HG03175 (cell line): ENCODE data around the gene SH3RF3.

Source experiments
- ATAC-seq: cut with Tn5 transposase; IDR thresholded peaks from one replicate; pipeline ENCODE4 v1.9.1; 2021; ENCODE audit warnings: mild to moderate bottlenecking, moderate library complexity; ENCODE audit not compliant: unreplicated experiment

The SH3RF3 gene

DNA sequence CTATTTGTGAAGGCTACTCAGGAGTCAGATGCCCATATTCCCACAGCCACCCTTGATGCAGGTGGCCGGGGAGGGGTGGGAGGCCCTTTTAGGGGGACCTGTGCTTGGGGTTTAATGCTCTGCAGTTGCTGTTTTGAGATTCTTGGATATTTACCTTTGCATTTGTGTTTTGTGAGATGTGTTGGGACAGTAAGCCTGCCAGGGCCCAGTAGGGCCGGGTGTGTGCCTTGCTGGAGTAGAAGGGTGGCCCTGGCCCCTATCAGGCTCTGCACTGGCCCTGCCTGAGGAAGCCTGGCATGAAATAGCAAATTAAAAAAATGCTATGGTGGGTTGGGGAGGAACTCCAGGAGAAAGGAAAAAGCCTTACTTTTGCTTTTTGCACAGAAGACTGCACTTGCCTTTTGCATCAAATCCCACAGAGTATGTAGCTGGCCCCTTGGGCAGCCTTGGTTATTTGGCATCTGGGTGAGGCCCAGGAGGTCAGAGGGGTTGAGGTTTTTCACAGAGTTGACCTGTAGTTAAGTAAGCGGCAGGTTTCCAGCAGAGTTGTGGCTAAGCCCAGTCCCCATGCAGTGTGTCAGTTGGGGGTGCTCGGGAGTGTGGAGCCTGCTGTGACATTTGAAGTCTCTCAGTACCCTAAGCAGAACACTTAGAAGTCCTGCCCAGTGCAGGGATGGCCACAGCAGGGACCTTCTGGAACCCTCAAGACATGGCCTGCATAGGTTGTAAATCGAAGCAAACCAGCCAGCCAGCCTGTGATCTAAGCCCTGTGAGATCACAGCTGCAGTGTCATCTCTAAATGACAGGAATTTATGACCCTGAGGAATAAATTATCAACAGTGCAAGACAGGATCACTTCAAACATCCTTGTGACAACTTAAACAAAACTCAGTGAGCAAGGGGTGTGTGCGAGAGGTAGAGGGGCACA lies 68.8 kb downstream of the SH3RF3 start:
- ATAC-seq, result no peak

DNA sequence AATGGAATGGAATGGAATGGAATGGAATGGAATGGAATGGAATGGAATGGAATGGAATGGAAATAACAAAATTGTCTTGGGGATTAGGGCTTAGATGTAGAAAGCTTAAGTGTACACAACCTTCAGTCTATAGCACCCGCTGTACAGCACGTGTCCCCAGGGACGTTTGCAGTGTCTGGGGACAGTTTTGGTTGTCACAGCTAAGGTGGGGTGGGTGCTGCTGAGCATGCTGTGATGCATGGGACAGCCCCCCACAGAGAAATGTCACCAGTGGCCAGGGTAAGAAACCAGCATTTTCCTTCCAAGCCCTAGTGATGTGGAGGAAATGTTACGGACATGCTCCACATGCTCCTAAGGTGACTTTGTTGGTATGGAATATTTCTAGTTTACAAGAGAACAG lies 70.8 kb downstream of the SH3RF3 start:
- no peak for ATAC-seq

DNA sequence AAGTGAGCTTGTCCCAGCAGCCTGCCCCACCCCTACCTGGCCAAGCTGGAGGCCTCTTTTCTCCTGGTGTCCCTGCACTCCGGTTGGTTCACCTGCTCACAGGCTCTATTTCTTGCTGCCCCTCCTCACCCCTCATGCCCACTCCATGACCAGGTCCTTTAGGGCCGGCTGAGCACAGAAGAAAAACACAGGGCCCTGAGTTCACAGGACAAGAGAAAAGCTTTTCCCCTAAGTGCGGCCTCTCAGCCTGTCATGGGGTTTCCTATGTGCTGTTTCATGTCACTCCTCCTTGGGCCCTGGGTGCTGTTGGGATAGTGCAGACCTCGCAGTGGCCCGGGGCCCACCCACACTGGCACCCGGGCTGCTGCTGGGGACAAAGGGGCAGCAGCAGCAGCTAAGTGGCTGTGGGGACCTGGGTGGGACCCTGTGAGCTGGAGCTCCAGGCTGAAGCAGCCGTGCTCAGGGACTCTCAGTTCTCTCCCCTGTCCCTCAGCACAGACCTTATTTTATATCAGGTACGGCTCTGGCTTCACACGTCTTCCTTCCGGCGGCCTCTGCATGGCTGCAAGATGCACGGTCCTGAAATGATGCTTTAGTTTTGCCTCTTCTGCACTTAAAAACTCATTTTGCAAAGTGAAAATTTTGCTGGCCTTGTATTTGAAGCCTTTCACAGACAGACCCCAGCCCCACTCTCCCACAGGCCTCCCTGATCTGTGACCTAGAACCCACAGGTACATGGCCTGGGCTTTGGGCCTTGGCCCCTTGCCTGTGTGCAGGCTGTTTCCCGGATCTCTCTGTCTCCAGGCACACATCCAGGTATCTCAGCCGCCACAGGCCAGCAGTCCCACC lies 71.8 kb downstream of the SH3RF3 start:
- ATAC-seq, result no peak

DNA sequence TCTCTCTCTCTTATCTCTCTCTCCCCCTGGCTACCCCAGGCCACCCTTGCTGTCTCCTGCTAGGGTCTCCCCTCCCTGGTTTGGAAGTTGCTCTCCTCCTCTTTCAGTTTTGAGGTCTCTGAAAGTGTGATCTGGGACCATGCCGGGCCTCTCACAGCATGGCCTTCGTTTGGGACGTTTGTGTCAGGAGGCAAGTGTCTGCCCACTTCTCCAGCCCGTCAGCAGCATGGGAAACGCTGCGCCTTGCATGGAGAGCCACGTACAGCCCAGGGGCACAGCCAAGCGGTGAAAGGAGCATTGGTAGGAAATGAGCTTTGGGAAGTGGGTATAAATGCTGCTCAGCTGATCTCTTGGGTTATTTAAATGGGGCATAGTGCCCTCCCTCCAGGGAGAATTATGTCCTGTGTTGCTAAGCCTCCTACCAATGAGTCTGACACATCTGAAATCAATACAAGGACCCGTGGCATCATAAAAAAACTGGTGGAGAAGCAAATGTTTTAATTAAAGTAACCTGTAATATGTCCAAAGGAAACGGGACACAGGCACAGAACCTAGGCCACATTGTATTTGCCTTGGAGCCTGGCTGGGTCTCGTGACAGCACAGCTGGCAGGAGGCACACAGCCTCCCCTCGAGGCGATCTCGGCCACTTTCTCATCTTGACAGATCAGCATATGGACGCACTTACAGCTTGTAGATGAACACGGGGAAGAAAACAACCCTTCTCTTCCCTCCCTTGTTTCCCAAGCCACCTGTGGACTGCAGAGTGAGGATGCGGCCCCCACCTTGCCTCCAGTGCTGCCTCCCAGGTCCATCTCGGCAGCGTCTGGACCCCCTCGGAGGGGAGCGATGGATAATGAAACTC lies 72.7 kb downstream of the SH3RF3 start:
- no peak for ATAC-seq

DNA sequence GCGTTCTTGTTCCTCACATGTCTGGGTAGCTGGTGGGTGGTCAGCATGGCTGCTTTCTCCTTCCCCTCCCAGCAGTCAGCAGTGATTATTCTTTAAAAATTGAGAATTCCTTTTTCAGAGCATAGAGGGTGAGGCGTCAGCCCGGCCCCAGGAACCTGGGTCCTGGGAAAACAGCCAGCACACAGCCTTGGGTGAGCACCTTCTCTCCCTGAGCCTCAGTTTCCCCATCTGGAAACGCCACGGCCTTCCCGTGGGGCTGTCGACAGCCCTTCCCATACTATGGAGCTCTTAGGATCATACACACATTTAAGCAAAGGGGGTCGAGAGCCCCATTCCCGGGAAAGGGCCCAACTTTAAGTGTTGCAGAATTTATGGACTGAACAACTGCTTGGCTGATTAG lies 73.5 kb downstream of the SH3RF3 start:
- no peak for ATAC-seq

DNA sequence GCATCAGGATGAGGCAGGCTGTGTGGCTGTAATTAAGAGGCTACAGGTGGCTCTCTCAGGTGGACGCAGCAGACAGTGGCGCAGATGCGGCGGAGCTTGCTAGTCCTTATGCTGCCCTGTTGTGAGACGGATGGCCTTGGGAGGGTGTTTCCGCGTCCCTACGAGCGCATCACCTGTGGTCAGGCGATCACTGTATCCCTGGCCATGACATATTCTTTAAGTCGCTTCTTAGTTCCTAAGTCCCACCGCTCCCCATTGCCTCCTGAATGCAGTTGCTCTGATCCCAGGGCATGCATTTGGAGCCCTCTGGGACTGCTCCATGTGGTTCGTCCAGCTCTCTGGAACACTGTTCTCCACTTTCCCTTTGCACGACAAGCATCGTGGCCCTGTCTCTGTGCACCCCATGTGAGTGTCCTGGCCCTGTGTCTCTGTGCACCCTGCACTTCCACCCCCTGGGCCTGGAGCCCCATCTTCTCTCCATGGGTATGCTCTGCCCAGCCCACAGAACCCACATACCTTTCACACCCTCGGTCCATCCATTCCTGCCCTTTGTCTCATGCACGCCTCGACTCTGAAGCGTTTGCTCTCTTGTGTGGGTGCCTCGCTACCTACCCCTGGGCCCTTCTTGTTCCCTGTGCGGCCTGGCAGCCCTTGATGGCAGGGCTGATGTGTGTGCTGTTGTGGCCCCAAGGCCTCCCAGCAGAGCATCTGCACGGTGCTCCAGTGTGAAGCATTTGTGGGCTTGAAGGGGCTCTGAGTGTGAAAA lies 74.4 kb downstream of the SH3RF3 start:
- no peak for ATAC-seq

DNA sequence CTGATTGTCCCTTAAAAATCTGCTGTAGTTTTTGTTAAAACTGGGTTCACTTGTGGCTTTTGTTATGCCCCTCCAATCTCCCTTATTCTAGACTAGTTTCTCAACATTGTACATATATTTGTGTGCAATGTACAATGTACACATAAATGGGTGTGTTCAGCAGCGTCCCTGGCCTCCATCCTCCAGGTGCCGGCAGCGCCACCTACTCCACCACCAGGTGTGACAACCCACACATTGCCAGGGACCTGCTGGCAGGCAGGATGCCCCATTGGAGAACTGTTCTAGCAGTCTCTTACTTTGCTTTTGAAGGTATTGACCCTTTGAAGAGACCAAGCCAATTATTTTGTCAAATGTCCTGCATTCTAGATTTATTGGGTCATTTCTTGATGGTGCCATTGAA lies 75.4 kb downstream of the SH3RF3 start:
- ATAC-seq, result no peak

DNA sequence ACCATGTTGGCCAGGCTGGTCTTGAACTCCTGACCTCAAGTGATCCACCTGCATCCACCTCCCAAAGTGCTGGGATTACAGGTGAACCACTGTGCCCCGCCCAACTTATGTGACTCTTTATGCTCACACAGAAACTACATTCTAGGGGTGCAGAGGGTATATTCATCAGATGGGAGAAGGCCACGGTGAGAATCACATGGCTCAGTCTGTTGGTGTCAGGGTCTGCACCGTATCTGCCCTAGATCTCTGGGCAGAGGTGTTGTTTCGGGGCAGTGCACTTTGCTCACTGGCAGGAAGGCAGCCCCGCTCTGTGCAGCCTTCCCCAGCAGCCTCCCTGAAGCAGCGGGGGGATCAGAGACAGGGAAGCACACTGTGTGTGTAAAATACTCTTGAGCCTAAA lies 76.4 kb downstream of the SH3RF3 start:
- no peak for ATAC-seq

DNA sequence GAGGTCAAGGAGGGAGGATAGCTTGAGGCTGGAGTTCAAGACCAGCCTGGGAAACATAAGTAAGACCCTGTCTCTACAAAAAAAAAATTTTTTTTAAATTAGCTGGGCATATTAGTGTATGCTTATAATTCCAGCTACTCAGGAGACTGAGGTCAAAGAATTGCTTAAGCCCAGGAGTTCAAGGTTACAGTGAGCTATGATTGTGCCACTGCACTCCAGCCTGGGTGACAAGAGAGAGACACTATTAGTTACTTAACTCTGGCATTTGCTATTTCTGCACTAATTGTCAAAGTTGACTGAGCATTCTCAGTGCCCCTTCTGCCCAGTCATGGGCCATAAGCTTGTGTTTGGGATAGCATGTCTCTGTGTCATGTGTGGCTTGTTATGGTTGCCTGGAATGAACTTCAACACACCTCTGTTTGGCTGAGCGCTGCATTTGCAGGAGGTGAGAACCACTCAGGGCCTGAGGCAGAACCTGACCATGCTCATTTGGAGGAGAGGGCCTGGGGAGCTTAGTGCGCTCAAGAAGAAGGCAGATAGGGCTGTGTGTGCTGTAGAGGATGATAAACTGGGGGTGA lies 77.7 kb downstream of the SH3RF3 start:
- ATAC-seq, result no peak

DNA sequence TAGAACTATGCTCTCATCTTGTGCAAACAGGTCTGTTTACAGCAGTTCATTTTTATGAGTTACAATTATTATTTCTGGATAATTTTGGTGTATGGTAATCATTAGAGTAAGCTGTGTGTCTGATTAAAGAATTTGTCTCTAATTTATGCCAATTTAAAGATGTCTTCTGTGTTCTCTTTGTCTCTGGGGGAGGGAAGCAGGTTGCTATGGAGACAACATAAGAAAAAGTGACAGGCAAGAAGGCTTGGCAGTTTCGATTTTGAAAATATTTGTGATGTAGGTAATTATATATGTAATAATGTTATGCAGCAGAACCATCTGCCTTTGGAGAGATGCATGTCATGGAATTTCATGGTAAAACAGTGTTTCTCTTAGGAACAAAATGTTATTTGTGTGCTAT lies 78.2 kb downstream of the SH3RF3 start:
- ATAC-seq, result no peak

DNA sequence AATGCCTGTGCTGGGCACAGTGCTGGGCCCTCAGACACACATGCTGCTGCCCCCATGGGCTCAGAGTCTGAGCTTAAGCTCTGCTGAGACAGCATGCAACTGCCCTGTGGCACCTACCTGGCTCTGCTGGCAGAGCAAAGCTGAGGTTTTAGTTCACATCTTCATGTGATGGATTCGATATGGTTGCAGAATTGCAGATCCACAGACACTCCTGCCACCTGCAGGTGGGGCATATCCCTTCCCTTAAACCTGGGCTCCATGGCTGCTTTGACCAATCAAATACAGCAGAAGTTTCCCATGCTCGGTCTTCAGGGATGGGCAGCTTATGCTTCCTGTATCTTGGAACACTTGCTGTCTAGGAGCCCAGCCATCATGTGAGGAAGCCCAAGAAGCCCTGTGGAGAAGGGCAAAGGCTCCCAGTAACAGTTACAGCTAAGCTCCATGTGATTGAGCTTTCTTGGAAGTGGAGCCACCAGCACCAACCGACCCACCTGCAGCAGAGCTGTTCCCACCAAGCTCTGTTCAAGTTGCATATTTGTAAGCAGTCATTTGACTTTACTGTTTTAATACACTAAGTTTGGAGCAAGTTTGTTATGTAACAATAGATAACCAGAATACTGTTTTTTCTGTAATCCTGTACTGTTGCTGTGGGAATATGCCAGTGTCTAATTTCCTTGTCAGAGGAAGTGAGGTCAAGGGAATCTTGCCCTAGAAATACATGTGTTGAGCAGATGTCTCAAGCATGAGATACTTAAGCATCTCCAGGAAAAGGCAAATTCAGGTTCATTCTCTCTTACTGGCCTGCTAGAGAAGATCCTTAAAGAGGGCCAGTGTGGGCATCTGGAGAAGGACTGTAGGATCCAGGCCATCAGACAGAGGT lies 79.3 kb downstream of the SH3RF3 start:
- ATAC-seq, result no peak

DNA sequence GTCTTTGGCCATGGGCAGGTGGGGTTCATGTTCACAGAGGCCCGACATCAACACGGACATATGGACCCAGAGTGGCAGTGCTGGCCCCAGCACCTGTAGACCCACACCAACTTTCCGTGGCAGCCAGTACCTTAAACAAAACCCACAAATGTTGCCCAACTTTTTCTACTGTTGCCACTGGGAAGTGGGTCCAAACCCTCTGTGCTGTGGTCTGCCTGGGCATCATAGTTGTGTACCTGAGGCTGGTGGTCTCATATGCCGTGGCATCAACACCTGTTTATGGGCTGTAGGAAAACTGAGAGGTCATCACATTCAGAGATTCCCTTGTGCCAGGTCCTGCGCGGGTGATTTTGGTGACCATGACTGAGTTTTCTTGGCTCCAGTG lies 79.9 kb downstream of the SH3RF3 start:
- ATAC-seq, result no peak

DNA sequence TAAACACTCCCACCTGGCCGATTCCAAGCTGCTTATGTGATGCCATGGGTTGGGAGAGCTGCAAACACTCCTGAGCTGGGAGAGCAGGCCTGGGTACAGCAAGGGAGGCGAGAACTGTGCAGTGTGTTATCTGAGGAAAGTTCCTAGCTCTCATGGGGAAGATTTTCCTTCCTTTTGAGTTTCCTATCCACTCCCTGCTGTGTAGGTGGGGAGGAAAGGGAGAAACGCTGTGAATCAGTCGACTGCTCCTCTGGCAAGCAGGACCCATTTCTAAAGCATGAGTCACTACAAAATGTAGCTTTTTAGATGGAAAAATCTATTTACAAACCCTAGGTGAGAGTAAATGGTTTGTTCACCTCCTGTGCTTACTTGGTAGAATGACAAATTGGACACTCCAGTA lies 80.4 kb downstream of the SH3RF3 start:
- ATAC-seq, result no peak

DNA sequence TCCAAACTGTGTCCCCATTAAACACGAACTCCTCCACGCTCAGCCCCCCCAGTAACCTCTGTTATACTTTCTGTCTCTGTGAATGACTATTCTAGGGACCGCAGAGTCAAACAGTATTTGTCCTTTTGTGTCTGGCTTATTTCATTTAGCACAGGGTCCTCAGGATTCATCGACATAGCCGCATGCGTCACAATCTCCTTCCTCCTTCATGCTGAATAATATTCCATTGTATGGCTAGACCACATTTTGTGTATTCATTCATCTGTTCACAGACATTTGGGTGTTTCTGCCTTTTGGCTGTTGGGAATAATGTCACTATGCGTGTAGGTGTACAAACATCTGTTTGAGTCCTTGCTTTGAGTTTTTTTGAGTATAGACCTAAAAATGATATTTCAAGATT lies 80.9 kb downstream of the SH3RF3 start:
- ATAC-seq, result no peak

DNA sequence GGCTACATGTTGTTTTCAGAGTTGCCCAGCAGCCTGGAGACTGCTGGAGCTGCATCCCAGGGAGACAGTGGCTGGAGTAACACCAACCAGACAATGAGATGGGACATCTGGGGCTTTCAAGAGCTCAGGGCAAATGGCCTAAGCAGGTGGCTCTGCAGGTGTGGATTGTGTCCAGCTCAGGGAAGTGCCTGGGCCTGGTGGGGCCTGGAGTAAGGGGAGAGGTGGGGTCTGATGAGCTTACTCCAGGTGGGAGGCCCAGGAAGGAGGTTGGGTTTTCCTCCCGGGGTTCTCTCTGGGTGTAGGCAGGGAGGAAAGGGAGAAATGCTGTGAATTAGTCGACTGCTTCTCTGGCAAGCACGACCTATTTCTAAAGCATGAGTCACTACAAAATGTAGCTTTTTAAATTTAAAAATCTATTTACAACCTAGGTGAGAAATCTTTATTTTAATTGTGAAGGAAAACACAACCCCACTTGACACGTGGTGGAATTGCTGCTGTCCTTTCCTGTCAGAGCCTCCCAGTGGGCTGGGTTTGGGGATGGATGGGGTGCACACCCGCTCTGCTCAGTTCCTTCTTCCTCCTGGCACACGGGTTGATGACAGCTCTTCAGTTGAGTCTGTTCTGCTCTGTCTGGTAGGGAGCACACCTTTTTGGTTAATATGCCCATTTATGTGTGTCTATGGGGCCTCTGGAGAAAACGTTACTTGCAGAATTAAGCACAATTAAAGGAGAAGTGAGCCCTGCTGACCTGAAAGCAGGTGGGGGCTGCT lies 81.6 kb downstream of the SH3RF3 start:
- no peak for ATAC-seq

DNA sequence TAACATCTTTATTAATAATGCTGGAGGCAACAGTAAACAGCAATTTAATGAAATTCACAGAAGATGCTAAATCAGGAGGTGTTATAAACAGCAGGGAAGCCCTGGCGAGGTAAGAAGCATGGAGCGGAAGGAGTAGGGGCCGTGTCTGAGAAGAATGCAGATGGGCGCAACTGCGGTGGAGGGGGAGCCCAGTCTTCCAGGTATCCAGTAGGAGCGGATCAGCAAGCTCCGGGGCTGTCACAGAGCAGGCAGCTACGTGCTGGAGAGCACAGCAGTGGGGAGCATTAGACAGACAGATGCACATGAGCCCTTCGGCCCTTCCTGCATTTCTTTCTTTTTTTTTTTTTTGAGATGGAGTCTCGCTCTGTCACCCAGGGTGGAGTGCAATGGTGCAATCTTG lies 82.3 kb downstream of the SH3RF3 start:
- no peak for ATAC-seq

DNA sequence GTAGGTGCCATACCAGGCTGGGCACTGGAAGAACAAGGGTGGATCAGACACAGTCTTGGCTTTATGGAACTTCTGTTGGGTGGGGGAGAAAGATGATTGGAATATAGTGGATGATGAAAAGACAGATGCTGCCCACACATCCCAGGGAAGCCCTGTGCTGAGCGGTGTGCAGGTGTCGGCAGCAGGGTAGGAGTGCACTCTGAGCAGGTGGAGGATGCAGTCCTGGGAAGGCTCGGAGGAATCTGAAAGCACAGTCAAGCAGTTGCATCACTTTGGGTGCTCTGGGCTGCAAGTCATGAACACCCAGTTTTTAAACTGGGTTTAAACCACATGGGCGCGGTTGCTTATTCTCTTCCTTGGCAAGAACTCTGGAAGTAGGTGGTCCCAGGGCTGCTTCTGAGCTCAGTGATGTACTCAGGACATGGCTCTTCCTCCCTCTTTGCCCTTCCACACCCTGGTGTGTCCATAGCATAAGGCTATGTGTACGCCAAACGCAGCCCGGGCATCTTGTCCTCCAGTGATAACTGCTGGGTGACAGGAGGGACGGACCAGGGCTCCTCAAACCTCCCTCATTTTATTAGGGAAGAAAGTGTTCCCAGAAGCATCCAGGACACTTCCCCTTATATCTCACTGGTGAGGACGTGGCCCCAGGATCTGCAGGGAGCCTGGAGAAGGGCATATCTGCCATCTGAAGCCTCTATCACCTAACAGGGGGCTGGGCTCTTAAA lies 84.0 kb downstream of the SH3RF3 start:
- ATAC-seq, result no peak
